MM.1S (cell line): ENCODE data around the gene STK39.
"Not testable (repeated sequence)": the region's sequence is repeated elsewhere in the genome, so short reads cannot be mapped to it uniquely, and the experiment has no call there.

Source experiments
- EZH2 ChIP-seq: fragments of 300-600 bp; sonication (generic); optimal IDR thresholded peaks from 2 replicates; pipeline ENCODE3; 2017; ENCODE audit warnings: low read depth, mild to moderate bottlenecking, antibody characterized with exemption, low read length, mixed read lengths
- EZH2phosphoT487 ChIP-seq: fragments of 300-600 bp; sonication (generic); IDR thresholded peaks from 2 replicates; pipeline ENCODE4 v1.6.1; 2018; ENCODE audit warnings: antibody characterized with exemption, low read length
- TF ChIP-seq, protein P1 (sequence below): fragments of 300-600 bp; sonication (generic); IDR thresholded peaks from 2 replicates; pipeline ENCODE4 v1.5.1; 2016; ENCODE audit warnings: antibody characterized with exemption, low read length, mixed read lengths

DNA sequence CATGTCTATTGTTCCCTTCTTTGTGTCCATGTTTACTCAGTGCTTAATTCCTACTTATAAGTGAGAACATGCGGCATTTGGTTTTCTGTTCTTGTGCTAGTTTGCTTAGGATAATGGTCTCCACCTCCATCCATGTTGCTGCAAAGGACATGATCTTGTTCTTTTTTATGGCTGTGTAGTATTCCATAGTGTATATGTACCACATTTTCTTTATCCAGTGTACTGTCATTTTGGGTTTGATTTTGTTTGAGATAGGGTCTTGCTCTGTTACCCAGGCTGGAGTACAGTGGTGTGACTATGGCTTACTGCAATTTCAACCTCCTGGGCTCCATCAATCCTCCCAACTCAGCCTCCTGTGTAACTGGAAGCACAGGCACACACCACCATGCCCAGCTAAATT, 125.2 kb downstream of the STK39 start:
- TF ChIP-seq, protein P1, sequence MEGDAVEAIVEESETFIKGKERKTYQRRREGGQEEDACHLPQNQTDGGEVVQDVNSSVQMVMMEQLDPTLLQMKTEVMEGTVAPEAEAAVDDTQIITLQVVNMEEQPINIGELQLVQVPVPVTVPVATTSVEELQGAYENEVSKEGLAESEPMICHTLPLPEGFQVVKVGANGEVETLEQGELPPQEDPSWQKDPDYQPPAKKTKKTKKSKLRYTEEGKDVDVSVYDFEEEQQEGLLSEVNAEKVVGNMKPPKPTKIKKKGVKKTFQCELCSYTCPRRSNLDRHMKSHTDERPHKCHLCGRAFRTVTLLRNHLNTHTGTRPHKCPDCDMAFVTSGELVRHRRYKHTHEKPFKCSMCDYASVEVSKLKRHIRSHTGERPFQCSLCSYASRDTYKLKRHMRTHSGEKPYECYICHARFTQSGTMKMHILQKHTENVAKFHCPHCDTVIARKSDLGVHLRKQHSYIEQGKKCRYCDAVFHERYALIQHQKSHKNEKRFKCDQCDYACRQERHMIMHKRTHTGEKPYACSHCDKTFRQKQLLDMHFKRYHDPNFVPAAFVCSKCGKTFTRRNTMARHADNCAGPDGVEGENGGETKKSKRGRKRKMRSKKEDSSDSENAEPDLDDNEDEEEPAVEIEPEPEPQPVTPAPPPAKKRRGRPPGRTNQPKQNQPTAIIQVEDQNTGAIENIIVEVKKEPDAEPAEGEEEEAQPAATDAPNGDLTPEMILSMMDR: not testable (repeated sequence)
- not testable (repeated sequence) for TF ChIP-seq EZH2phosphoT487, EZH2
